Measurements from ENCODE around the gene COX6A2.

GRCh38 chr16:31467151-31467773 lies 39.1 kb upstream of the COX6A2 start:
- TF ChIP-seq CTCF (IDR thresholded peaks at IDR 0.05; ENCODE audit: insufficient read depth, low read depth, low read length) (no peak), EZH2 (IDR thresholded peaks at IDR 0.05; ENCODE audit: insufficient read depth, low read length) (no peak)
